SU-DHL-6 (cell line): ENCODE results near the gene DHX30.

Experiments used
- H2AFZ ChIP-seq: fragments of 200-600 bp; sonication (generic); 2 replicates; pipeline ENCODE4 v1.6.1; 2014; ENCODE audit warnings: low read depth, mild to moderate bottlenecking, moderate library complexity, mixed read lengths, antibody characterized with exemption, low read length; ENCODE audit not compliant: severe bottlenecking
- H3F3A ChIP-seq: fragments of 200-600 bp; shearing (Covaris generic); 2 replicates; pipeline ENCODE4 v1.6.0; 2016; ENCODE audit warnings: antibody characterized with exemption, mild to moderate bottlenecking; ENCODE audit not compliant: insufficient read depth
- H3K27ac ChIP-seq: fragments of 200-600 bp; sonication (generic); 2 replicates; pipeline ENCODE4 v1.5.1; 2016; ENCODE audit warnings: low read depth, mild to moderate bottlenecking, low read length, moderate library complexity, mixed read lengths
- H3K27me3 ChIP-seq: fragments of 200-600 bp; sonication (generic), shearing (Covaris generic); 2 replicates; pipeline ENCODE4 v1.6.0; 2014; ENCODE audit warnings: mild to moderate bottlenecking, low read length
- H3K36me3 ChIP-seq: fragments of 200-600 bp; sonication (generic); 2 replicates; pipeline ENCODE4 v1.6.1; 2014; ENCODE audit warnings: mild to moderate bottlenecking, low read length, mixed read lengths
- H3K4me2 ChIP-seq: fragments of 300-600, 200-600 bp; shearing (Covaris generic), sonication (generic); 2 replicates; pipeline ENCODE4 v1.6.0; 2014; ENCODE audit warnings: low read length, low read depth, mild to moderate bottlenecking; ENCODE audit not compliant: poor library complexity, severe bottlenecking
- H3K4me3 ChIP-seq: fragments of 200-600 bp; sonication (generic); 2 replicates; pipeline ENCODE4 v1.5.1; 2014; ENCODE audit warnings: antibody characterized with exemption, low read length, mild to moderate bottlenecking, mixed read lengths; ENCODE audit not compliant: insufficient read depth, poor library complexity, severe bottlenecking
- H3K79me2 ChIP-seq: fragments of 200-600 bp; sonication (generic); 2 replicates; pipeline ENCODE4 v1.6.1; 2014; ENCODE audit warnings: mild to moderate bottlenecking, low read length, moderate library complexity; ENCODE audit not compliant: insufficient read depth
- H3K9ac ChIP-seq: fragments of 200-600 bp; sonication (generic); 2 replicates; pipeline ENCODE4 v1.7.0; 2014; ENCODE audit warnings: mild to moderate bottlenecking, low read length
- H3K9me2 ChIP-seq: fragments of 200-600 bp; sonication (generic); replicated peaks from 2 replicates; pipeline ENCODE4 v1.6.1; 2014; ENCODE audit warnings: low read length; ENCODE audit not compliant: insufficient read depth
- H3K9me3 ChIP-seq: fragments of 200-600 bp; sonication (generic); 2 replicates; pipeline ENCODE4 v1.6.1; 2014; ENCODE audit warnings: low read length, mixed read lengths; ENCODE audit not compliant: insufficient read depth
- H4K20me1 ChIP-seq: fragments of 200-600 bp; sonication (generic); 2 replicates; pipeline ENCODE4 v1.6.1; 2014; ENCODE audit warnings: low read depth, mild to moderate bottlenecking, antibody characterized with exemption, low read length, moderate library complexity, mixed read lengths
- EZH2phosphoT487 ChIP-seq: fragments of 200-600 bp; sonication (generic), shearing (Covaris generic); conservative IDR thresholded peaks from 2 replicates; pipeline ENCODE4 v1.6.1; 2018; ENCODE audit warnings: mild to moderate bottlenecking, antibody characterized with exemption, low read length, moderate library complexity, mixed read lengths
- TF ChIP-seq, protein P1 (sequence below): fragments of 200-600 bp; sonication (generic); IDR thresholded peaks from one replicate; pipeline ENCODE4 v1.5.1; 2017; ENCODE audit warnings: antibody characterized with exemption, mild to moderate bottlenecking, low read length, moderate library complexity; ENCODE audit not compliant: insufficient read depth, poor library complexity, severe bottlenecking

DHX30 gene

GRCh38 chr3:47761046-47761445, 41.9 kb upstream of the DHX30 start:
- Histone ChIP-seq H3K9me3 (no peaks in the 10 kb centered on the region), H3K36me3 (peaks cover under 1% of the 10 kb centered on the region; the same call in 1 of the 2 replicates), H3K79me2 (peaks cover 87% of the 10 kb centered on the region), H4K20me1 (0 out of 2 replicates have a peak, but pooled peaks cover 5% of the 10 kb centered on the region), H3F3A (no peaks in the 10 kb centered on the region), H2AFZ (no peak overlapping the region), H3K9me2 (no peaks in the 10 kb centered on the region), H3K9ac (no peak overlapping the region), H3K4me2 (no peak overlapping the region), H3K4me3 (no peak overlapping the region), H3K27me3 (no peaks in the 10 kb centered on the region), H3K27ac (no peak overlapping the region)
- TF ChIP-seq EZH2phosphoT487: no peak
- TF ChIP-seq, protein P1, sequence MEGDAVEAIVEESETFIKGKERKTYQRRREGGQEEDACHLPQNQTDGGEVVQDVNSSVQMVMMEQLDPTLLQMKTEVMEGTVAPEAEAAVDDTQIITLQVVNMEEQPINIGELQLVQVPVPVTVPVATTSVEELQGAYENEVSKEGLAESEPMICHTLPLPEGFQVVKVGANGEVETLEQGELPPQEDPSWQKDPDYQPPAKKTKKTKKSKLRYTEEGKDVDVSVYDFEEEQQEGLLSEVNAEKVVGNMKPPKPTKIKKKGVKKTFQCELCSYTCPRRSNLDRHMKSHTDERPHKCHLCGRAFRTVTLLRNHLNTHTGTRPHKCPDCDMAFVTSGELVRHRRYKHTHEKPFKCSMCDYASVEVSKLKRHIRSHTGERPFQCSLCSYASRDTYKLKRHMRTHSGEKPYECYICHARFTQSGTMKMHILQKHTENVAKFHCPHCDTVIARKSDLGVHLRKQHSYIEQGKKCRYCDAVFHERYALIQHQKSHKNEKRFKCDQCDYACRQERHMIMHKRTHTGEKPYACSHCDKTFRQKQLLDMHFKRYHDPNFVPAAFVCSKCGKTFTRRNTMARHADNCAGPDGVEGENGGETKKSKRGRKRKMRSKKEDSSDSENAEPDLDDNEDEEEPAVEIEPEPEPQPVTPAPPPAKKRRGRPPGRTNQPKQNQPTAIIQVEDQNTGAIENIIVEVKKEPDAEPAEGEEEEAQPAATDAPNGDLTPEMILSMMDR: no peak

- H3F3A ChIP-seq: no peaks in the 10 kb centered on the region
- H3K4me2 ChIP-seq: no peak overlapping the region
- 0 out of 2 replicates have a peak, but pooled peaks cover 5% of the 10 kb centered on the region for H4K20me1 ChIP-seq
- H3K9me3 ChIP-seq: no peaks in the 10 kb centered on the region
- H3K79me2 ChIP-seq: peaks cover 87% of the 10 kb centered on the region
- H3K27me3 ChIP-seq: no peaks in the 10 kb centered on the region
- no peak overlapping the region for H3K9ac ChIP-seq
- H3K27ac ChIP-seq: no peak overlapping the region
- peaks cover 2% of the 10 kb centered on the region; the same call in 1 of the 2 replicates for H3K36me3 ChIP-seq
- no peaks in the 10 kb centered on the region for H3K9me2 ChIP-seq
- H3K4me3 ChIP-seq: no peak overlapping the region
- TF ChIP-seq EZH2phosphoT487: no peak
- TF ChIP-seq, protein P1: no peak
- no peak overlapping the region for H2AFZ ChIP-seq
These were observed 40.7 kb upstream of the DHX30 start for GRCh38 chr3:47762233-47762632.

- no peak for TF ChIP-seq EZH2phosphoT487
- TF ChIP-seq, protein P1: no peak
- Histone ChIP-seq H3K27ac (no peak overlapping the region), H3K36me3 (peaks cover 12% of the 10 kb centered on the region; the same call in 1 of the 2 replicates), H3K4me3 (no peak overlapping the region), H3K4me2 (no peak overlapping the region), H3K79me2 (peaks cover 87% of the 10 kb centered on the region), H2AFZ (no peak overlapping the region), H3K27me3 (no peaks in the 10 kb centered on the region), H3K9me2 (no peaks in the 10 kb centered on the region), H4K20me1 (peaks cover 8% of the 10 kb centered on the region; the same call in 1 of the 2 replicates), H3K9me3 (no peaks in the 10 kb centered on the region), H3K9ac (no peak overlapping the region), H3F3A (peaks cover 3% of the 10 kb centered on the region)
These were observed 36.8 kb upstream of the DHX30 start for GRCh38 chr3:47766186-47766585.
